ENCODE data around the gene FGF12.

FGF12 gene

DNA sequence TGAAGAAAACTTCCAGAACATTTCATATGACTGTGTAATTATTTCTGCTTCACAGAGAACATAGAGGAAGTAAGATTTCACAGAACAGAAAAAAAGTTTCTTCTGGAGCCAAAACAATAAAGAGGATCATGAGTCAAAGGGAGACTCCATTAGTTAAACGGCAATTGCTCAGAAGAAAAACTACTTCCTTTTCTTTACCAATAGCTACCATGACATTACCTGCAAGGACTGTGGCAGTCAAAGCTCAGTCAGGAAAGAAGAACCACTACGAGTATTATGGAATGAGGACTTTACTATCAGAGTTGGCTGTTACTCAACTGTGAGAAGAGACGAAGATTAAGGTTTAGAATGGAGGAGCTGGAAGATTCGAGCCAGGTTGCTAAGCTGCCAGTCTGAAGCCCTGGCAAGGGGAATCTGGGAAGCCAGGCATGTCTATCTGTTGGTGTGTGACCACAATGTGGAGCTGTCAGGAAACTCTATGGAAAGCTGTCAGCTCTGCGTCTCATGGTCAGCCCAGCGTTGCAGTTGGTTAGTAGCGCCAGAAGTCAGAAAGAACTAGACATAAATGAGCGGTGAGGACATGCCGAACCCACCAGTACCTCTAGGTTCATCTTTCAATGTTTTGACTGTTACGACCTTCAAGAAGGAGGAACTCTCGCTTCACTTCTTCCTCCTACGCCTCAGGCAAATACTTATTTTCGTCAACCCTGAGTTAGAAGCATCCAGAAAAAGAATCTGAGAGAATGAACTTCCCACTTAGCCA lies 604.3 kb downstream of the FGF12 start:
- Histone ChIP-seq H3K27me3 (ENCODE audit: control insufficient read depth, low read length) (no peaks in the 10 kb centered on the region), H3F3A (ENCODE audit: control insufficient read depth, insufficient read depth) (no peaks in the 10 kb centered on the region), H3K9me3 (ENCODE audit: control insufficient read depth, insufficient read depth, low read length) (no peaks in the 10 kb centered on the region), H3K79me2 (ENCODE audit: control insufficient read depth, low read length) (no peaks in the 10 kb centered on the region), H3K4me2 (ENCODE audit: low read length) (peak overlapping the region; percentile 54), H3K27ac (ENCODE audit: low read depth, low read length) (no peak overlapping the region), H3K4me1 (ENCODE audit: control insufficient read depth, low read length) (peaks cover 16% of the 10 kb centered on the region), H3K4me3 (ENCODE audit: low read length) (peak overlapping the region; percentile 50), H3K9me2 (replicated peaks; ENCODE audit: control insufficient read depth, low read length) (no peaks in the 10 kb centered on the region), H4K20me1 (ENCODE audit: control insufficient read depth, insufficient read depth, low read depth, low read length) (no peaks in the 10 kb centered on the region), H3K36me3 (ENCODE audit: control insufficient read depth, low read length) (no peaks in the 10 kb centered on the region)
- no peak for TF ChIP-seq EZH2phosphoT487 (IDR thresholded peaks at IDR 0.05; ENCODE audit: borderline replicate concordance, low read length)
- TF ChIP-seq, protein P1, sequence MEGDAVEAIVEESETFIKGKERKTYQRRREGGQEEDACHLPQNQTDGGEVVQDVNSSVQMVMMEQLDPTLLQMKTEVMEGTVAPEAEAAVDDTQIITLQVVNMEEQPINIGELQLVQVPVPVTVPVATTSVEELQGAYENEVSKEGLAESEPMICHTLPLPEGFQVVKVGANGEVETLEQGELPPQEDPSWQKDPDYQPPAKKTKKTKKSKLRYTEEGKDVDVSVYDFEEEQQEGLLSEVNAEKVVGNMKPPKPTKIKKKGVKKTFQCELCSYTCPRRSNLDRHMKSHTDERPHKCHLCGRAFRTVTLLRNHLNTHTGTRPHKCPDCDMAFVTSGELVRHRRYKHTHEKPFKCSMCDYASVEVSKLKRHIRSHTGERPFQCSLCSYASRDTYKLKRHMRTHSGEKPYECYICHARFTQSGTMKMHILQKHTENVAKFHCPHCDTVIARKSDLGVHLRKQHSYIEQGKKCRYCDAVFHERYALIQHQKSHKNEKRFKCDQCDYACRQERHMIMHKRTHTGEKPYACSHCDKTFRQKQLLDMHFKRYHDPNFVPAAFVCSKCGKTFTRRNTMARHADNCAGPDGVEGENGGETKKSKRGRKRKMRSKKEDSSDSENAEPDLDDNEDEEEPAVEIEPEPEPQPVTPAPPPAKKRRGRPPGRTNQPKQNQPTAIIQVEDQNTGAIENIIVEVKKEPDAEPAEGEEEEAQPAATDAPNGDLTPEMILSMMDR (IDR thresholded peaks at IDR 0.05; ENCODE audit: low read depth, low read length, poor library complexity, severe bottlenecking): no peak

DNA sequence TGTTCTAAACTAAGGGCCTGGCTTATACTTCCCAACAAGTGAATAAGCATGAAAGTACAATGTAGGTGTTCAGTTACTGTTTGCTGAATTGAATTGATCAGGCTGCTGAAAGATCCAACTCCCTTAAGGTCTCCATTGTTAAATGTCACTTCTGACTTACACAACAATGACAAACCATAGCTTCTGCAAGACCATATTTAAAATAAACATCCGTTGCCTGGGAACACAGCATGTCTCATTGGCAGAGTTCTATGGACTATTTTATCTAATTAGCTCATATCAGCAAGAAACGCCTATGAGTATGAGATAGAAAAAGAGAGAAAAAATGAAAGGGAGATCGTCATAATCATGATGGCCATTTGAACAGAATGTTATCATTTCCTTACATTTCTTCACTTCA lies 605.4 kb downstream of the FGF12 start:
- no peak overlapping the region for H3K4me3 ChIP-seq (ENCODE audit: low read length)
- H3K4me1 ChIP-seq (ENCODE audit: control insufficient read depth, low read length): peaks cover 16% of the 10 kb centered on the region
- TF ChIP-seq, protein P1 (IDR thresholded peaks at IDR 0.05; ENCODE audit: low read depth, low read length, poor library complexity, severe bottlenecking): no peak
- TF ChIP-seq EZH2phosphoT487 (IDR thresholded peaks at IDR 0.05; ENCODE audit: borderline replicate concordance, low read length): no peak
- no peaks in the 10 kb centered on the region for H4K20me1 ChIP-seq (ENCODE audit: control insufficient read depth, insufficient read depth, low read depth, low read length)
- no peaks in the 10 kb centered on the region for H3K9me2 ChIP-seq (replicated peaks; ENCODE audit: control insufficient read depth, low read length)
- no peaks in the 10 kb centered on the region for H3K36me3 ChIP-seq (ENCODE audit: control insufficient read depth, low read length)
- H3F3A ChIP-seq (ENCODE audit: control insufficient read depth, insufficient read depth): no peaks in the 10 kb centered on the region
- H3K4me2 ChIP-seq (ENCODE audit: low read length): no peak overlapping the region
- H3K9me3 ChIP-seq (ENCODE audit: control insufficient read depth, insufficient read depth, low read length): no peaks in the 10 kb centered on the region
- H3K27ac ChIP-seq (ENCODE audit: low read depth, low read length): no peak overlapping the region
- H3K79me2 ChIP-seq (ENCODE audit: control insufficient read depth, low read length): no peaks in the 10 kb centered on the region
- H3K27me3 ChIP-seq (ENCODE audit: control insufficient read depth, low read length): no peaks in the 10 kb centered on the region

DNA sequence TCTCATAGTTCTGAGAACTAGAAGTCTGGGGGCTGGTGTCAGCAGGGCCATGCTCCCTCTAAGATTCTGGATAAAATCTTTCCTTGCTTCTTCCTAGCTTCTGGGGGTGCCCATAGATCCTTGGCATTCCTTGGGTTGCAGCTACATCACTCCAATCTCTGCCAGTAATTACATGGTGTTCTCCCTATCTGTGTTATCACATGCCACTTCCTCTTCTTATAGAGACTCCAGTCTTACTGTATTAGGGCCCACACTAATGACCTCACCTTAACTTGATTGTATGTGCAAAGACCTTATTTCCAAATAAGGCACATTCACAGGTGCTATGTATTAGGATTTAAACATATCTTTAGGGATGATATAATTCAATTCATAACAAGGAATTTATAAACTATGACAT lies 618.5 kb downstream of the FGF12 start:
- Histone ChIP-seq H4K20me1 (ENCODE audit: control insufficient read depth, insufficient read depth, low read depth, low read length) (no peaks in the 10 kb centered on the region), H3K4me1 (ENCODE audit: control insufficient read depth, low read length) (no peaks in the 10 kb centered on the region), H3F3A (ENCODE audit: control insufficient read depth, insufficient read depth) (no peaks in the 10 kb centered on the region), H3K79me2 (ENCODE audit: control insufficient read depth, low read length) (no peaks in the 10 kb centered on the region), H3K9me3 (ENCODE audit: control insufficient read depth, insufficient read depth, low read length) (no peaks in the 10 kb centered on the region), H3K27ac (ENCODE audit: low read depth, low read length) (no peak overlapping the region), H3K36me3 (ENCODE audit: control insufficient read depth, low read length) (no peaks in the 10 kb centered on the region), H3K4me2 (ENCODE audit: low read length) (no peak overlapping the region), H3K27me3 (ENCODE audit: control insufficient read depth, low read length) (no peaks in the 10 kb centered on the region), H3K9me2 (replicated peaks; ENCODE audit: control insufficient read depth, low read length) (no peaks in the 10 kb centered on the region), H3K4me3 (ENCODE audit: low read length) (no peak overlapping the region)
- TF ChIP-seq, protein P1 (IDR thresholded peaks at IDR 0.05; ENCODE audit: low read depth, low read length, poor library complexity, severe bottlenecking): no peak
- no peak for TF ChIP-seq EZH2phosphoT487 (IDR thresholded peaks at IDR 0.05; ENCODE audit: borderline replicate concordance, low read length)

All from DOHH2 (cell line).